Nephron (organoid): Measurements from ENCODE around the gene BTBD9.
"Not testable (repeated sequence)": the region's sequence is repeated elsewhere in the genome, so short reads cannot be mapped to it uniquely, and the experiment has no call there.

Source experiments
- H3K27ac Mint-ChIP-seq, 3 experiments: 2 replicates each; pipeline ENCODE4 v1.8.0; 2020; ENCODE audit warnings: mixed read lengths in 3 of 3, mild to moderate bottlenecking in 2 of 3, moderate library complexity in 1 of 3
- H3K27me3 Mint-ChIP-seq: 2 replicates; pipeline ENCODE4 v1.8.0; 2021; ENCODE audit warnings: low read depth, mild to moderate bottlenecking, moderate library complexity, mixed read lengths
- H3K36me3 Mint-ChIP-seq: 2 replicates; pipeline ENCODE4 v1.8.0; 2020; ENCODE audit warnings: low read depth, mixed read lengths
- H3K4me1 Mint-ChIP-seq: 2 replicates; pipeline ENCODE4 v1.8.0; 2020; ENCODE audit warnings: mixed read lengths
- H3K4me3 Mint-ChIP-seq, 3 experiments: 2 replicates each; pipeline ENCODE4 v1.8.0; 2020; ENCODE audit warnings: mild to moderate bottlenecking in 3 of 3, mixed read lengths in 3 of 3, moderate library complexity in 2 of 3
- H3K9me3 Mint-ChIP-seq: 2 replicates; pipeline ENCODE4 v1.8.0; 2020; ENCODE audit warnings: mixed read lengths
- CTCF ChIP-seq, 3 experiments: fragments of 200-600 bp; sonication (generic); IDR thresholded peaks; one replicate each; pipeline ENCODE4 v1.5.0; 2021; ENCODE audit warnings: antibody characterized with exemption in 3 of 3; ENCODE audit not compliant: unreplicated experiment in 3 of 3

BTBD9 gene

GRCh38 chr6:38435330-38435729 lies 204.4 kb downstream of the BTBD9 start:
- H3K36me3 Mint-ChIP-seq = no peaks in the 10 kb centered on the region
- H3K9me3 Mint-ChIP-seq = peaks cover 6% of the 10 kb centered on the region
- H3K4me3 Mint-ChIP-seq = no peak overlapping the region
- no peak overlapping the region for H3K27ac Mint-ChIP-seq
- peaks cover 22% of the 10 kb centered on the region for H3K4me1 Mint-ChIP-seq
- TF ChIP-seq CTCF (IDR thresholded peaks at IDR 0.05; ENCODE audit: unreplicated experiment in 3 of 3) = no peak
- no peaks in the 10 kb centered on the region for H3K27me3 Mint-ChIP-seq

- TF ChIP-seq CTCF (IDR thresholded peaks at IDR 0.05; ENCODE audit: unreplicated experiment in 3 of 3) = no peak
- peaks cover 21% of the 10 kb centered on the region for H3K4me1 Mint-ChIP-seq
- H3K27me3 Mint-ChIP-seq = no peaks in the 10 kb centered on the region
- H3K4me3 Mint-ChIP-seq = no peak overlapping the region
- no peaks in the 10 kb centered on the region for H3K36me3 Mint-ChIP-seq
- H3K27ac Mint-ChIP-seq = no peak overlapping the region
- H3K9me3 Mint-ChIP-seq = peaks cover 6% of the 10 kb centered on the region
Measured at GRCh38 chr6:38434051-38434450, 205.7 kb downstream of the BTBD9 start.

- no peaks in the 10 kb centered on the region for H3K36me3 Mint-ChIP-seq
- no peak for TF ChIP-seq CTCF (IDR thresholded peaks at IDR 0.05; ENCODE audit: unreplicated experiment in 3 of 3)
- no peak overlapping the region for H3K27ac Mint-ChIP-seq
- no peak overlapping the region for H3K4me3 Mint-ChIP-seq
- no peaks in the 10 kb centered on the region for H3K27me3 Mint-ChIP-seq
- H3K4me1 Mint-ChIP-seq = peaks cover 16% of the 10 kb centered on the region
- peaks cover 6% of the 10 kb centered on the region for H3K9me3 Mint-ChIP-seq
Measured at GRCh38 chr6:38432479-38432878, 207.2 kb downstream of the BTBD9 start.

- H3K4me1 Mint-ChIP-seq = peaks cover 13% of the 10 kb centered on the region
- H3K4me3 Mint-ChIP-seq = no peak overlapping the region
Measured at GRCh38 chr6:38432079-38432478, 207.7 kb downstream of the BTBD9 start.

GRCh38 chr6:38429546-38429945 lies 210.2 kb downstream of the BTBD9 start:
- H3K27me3 Mint-ChIP-seq = no peaks in the 10 kb centered on the region
- peak overlapping the region in 1 of 3 experiments; percentile 20 for H3K27ac Mint-ChIP-seq
- no peak for TF ChIP-seq CTCF (IDR thresholded peaks at IDR 0.05; ENCODE audit: unreplicated experiment in 3 of 3)
- no peaks in the 10 kb centered on the region for H3K36me3 Mint-ChIP-seq
- peaks cover 6% of the 10 kb centered on the region for H3K9me3 Mint-ChIP-seq
- H3K4me3 Mint-ChIP-seq = no peak overlapping the region
- H3K4me1 Mint-ChIP-seq = peaks cover 4% of the 10 kb centered on the region

More at GRCh38 chr6:38432079-38432478, 207.7 kb downstream of the BTBD9 start:
- H3K9me3 Mint-ChIP-seq = peaks cover 6% of the 10 kb centered on the region
- H3K27ac Mint-ChIP-seq = no peak overlapping the region
- H3K27me3 Mint-ChIP-seq = no peaks in the 10 kb centered on the region
- TF ChIP-seq CTCF (IDR thresholded peaks at IDR 0.05; ENCODE audit: unreplicated experiment in 3 of 3) = no peak
- no peaks in the 10 kb centered on the region for H3K36me3 Mint-ChIP-seq

GRCh38 chr6:38427492-38428210 lies 212.1 kb downstream of the BTBD9 start:
- Mint-ChIP-seq H3K27ac (peak overlapping the region in 1 of 3 experiments; percentile 74), H3K4me3 (no peak overlapping the region), H3K36me3 (no peaks in the 10 kb centered on the region), H3K27me3 (no peaks in the 10 kb centered on the region), H3K9me3 (peaks cover 3% of the 10 kb centered on the region), H3K4me1 (peaks cover 4% of the 10 kb centered on the region)
- TF ChIP-seq CTCF (IDR thresholded peaks at IDR 0.05; ENCODE audit: unreplicated experiment in 3 of 3) = no peak

- not testable (repeated sequence) for H3K4me1 Mint-ChIP-seq, H3K9me3 Mint-ChIP-seq, H3K36me3 Mint-ChIP-seq, H3K27me3 Mint-ChIP-seq, H3K4me3 Mint-ChIP-seq, H3K27ac Mint-ChIP-seq
Measured at GRCh38 chr6:38425788-38426488, 213.8 kb downstream of the BTBD9 start.
